NCI-H345 (cell line): ENCODE measurements around the gene GNAQ.
"Not testable (repeated sequence)": the region's sequence is repeated elsewhere in the genome, so short reads cannot be mapped to it uniquely, and the experiment has no call there.

ENCODE experiments used
- DNase-seq: peaks from one replicate; lab custom pipeline; 2025; lab: John Stamatoyannopoulos, UW

The GNAQ gene

DNA sequence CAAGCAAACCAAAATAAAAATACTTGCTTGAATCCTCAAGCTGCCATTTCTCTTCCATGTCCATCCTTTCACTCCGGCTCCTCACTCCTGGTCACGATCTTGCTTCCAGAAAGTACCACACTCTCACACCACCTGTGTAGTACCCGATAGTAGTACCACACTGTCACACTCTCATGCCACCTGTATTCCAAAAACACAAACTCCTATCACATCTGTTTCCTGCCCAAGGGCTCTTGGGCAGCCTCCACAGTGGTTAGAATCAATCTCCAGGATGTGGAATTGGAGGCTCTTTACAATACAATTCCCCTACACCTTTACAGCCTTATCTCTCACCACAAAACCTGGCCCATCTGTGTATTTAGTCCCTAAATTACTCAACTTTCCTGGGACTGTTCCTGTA, 130.6 kb downstream of the GNAQ start:
- DNase-seq = no peak

DNA sequence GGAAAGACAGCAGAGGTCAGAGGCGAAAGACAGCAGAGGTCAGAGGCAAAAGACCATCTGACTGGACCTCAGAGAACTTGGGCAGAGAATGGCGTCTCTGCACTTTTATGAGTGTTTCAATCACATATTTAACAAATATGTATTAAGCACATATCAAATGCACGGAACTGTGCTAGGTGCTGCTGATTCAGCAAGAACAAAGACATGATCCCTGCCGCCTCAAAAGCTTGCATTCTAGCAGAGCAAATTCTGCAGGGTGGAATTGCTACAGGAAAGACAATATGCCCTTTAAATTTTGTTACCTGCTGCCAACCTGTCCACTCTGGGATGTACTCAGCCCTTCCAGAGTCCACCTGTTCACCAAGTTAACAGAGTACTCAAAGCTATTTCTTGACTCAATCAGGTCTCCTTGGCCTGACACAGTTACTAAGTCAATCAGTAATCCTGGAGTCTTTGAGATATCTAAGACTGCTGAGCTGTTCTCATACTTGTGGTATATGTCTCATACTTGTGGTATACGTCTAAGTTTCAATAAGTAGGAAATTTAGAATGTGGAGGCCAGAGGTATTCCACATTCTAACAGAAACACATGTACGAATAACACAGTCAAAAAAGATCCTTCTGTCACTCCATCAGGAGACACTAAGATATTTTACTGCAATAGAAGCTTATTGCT, 131.8 kb downstream of the GNAQ start:
- no peak for DNase-seq

DNA sequence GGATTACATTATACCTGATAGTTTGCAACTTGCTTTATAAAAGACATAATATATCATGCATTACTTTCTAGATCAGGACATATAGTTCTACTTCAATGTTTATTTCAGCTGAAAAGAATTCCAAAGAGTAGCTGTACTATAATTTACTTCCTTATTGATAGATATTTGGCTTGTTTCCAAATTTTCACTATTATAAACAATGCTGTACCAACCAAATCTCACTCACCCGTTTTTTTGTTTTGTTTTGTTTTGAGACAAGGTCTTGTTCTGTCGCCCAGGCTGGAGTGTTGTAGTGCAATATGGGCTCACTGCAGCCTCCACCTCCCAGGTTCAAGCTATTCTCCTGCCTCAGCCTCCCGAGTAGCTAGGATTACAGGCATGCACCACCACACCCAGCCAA, 132.7 kb downstream of the GNAQ start:
- DNase-seq = no peak

DNA sequence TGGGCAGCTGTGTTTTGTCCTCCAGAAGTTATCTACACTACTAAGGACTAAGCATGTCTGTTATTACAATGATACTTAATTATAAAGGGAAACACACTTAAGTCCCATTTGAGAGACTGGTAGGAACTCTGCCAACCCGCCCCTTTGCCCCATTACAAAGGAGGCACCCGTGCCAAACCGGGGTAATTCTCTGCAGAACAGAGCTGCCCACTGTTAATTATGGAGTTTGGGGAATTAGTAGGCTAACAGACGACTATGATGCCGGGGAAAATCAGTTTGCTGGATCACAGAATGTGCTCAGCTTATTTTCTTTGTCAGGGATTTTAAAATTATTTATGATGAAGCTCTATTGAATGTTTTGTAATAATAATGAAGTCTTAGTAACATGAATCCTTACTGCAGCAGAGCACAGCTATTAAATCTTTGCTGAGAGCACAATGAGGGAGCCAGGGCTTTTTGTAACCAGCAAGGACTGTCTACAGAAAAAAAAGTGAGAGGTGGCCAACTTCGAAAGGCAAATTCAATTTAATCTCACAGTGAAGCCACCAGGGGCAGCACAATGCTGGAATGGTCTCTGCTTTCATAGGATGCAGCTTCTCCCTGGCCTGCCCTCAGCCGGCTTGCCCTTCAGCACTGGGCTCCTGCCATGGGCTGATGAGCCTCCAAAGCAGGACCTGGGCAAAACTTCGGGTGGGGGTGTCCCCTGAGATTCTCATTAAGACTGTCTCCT, 134.5 kb downstream of the GNAQ start:
- no peak for DNase-seq

DNA sequence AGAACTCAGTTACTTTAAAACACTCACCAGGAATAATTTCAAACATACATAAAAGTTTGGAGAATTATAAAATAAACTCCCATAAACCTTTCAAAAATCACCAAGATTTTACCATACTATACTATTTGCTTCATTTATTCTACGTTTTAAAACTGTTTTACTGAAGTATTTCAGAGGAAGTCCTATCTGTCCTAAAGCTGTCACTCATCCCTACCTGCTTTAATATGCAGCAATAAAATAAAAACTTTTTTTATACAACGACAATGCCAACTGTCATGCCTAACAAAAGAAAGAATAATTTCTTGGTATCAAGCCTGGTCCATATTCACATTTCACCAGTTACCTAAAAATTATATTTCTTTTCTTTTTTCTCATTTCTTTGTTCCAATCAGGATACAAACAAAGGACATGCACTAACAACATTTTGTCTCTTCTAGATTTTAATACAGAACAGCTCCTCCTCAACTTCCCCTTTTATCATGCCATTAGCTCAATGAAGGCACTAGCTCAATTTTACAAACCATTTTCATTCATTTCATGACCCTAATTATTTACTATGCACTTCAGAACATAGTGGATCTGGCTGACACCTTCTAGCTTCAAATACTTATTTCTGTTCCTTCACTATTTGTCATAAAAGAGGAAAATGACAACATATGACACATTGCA, 135.2 kb downstream of the GNAQ start:
- DNase-seq = no peak

DNA sequence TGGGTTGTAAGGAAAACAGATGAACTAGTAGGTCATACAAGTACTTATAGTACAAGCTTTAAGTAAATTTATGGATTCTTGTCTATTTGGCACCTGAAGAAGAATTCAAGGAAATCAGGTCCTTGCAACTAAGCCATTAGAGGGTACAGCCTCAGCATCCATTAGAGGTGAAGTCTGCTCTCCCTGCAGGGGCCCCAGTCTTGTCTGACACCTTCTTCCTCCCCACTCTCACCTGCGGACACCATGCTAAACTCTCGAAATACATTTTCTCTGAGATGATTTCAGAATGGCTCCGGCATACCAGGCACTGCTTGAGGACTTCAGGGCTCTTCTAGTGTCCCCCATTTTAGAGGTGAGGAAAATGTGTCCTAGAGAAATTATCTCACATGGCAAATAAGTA, 137.9 kb downstream of the GNAQ start:
- DNase-seq = no peak

DNA sequence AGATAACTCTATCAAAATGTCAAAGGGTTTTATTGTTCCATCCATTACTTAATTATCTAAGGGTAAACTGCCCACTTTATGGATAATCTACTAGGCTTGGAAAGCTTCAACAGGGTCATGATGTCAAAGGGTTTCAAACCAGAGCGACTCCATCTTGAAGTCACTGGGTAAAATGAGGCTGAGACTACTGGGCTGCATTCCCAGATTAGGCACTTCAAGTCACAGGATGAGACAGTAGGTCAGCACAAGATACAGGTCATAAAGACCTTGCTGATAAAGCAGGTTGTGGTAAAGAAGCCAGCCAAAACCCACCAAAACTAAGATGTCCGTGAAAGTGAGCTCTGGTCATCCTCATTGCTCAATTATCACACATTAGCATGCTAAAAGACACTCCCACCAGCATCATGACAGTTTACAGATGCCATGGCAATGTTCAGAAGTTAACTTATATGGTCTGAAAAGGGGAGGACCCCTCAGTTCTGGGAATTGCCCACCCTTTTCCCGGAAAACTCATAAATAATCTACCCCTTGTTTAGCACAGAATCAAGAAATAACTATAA, 138.6 kb downstream of the GNAQ start:
- no peak for DNase-seq

DNA sequence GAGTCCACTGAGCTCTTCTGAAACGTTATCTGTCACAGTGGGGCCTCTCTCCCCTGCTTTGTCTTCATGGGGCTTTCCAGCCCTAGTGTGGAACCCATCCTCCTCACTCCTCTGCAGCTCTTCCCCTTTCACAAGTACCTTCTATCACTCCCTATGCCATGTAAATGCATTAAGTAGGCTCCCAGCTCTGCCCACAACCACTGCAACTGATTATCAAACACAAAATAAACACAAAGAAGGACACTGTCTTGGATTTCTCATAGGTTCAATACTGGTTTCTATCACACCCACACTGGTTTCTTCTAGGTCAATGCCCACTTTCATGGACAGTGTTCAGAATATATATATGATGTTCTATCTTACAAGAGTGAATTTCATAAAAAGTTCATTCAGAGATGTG, 139.4 kb downstream of the GNAQ start:
- DNase-seq = no peak

DNA sequence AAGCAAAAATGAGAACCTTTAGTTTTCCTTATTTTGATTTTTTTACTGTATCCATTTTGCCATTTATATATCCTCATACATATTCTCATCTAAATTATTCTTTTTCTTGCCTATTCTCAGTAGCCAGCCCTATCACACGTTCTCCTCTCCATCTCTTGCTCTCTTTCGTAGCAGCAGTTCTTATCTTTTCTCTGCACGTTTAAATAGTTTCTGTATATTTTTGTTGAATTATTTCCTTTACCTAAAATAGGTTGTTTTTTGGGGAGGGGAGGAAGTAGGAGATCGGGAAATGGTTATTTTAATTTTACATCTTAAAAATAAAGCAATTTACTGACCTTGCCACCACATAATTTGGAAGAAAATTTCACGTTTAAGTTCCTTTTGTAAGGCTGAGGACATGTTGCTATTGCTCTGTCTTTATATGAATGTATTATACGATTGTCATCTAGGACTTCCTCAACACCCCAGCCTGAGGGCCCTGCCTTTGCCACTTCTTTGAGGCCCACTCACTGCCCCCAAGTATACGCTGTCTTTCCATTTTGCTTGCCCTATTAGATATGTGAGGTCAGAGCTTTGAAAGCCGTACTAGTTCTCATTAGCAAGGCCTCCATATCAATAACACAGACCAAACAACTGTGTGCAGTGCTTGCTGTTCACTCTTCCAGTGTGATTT, 140.3 kb downstream of the GNAQ start:
- no peak for DNase-seq

DNA sequence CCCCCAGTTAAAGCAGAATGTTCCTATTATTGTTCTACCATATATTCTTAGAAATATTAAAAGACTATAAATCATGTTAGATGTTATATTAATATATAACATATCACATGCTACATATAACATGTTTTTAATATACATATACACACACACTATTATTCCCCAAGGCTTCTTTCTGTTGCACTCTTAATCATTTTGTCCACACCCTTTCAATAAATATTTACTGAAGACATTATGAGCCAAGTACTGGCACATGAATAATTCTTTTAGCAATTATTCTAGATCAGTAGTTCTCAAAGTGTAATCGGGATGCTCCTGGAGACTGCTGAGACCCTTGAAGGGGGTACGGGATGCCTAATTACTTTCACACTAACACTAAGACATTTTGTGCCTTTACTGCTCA, 143.9 kb downstream of the GNAQ start:
- no peak for DNase-seq

DNA sequence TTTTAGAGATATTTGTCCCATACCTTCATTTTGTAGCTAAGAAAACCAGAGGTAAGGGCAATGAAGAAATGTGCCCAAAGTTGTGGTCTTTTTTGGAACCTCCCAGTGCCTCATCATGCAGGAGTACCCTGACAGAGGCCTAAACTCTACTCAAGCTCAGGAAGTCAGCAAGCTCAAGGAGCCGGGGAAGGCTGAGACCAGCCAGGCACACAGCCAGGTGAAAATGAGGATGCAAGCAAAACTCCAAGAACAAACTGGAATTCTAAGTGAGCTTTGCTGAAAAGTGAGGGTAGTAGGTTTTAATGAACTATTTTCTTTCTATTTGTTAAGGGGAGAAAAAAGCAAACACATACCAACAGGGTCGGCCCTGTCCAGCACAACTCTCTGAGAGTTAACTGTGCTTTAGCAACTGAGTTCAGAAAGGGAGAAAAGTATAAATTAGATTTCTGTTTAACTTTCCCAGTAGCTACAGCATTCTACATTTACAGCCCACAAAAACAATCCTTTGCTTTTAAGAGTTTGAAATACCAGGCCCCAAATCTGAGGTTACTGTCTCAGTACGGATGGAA, 146.4 kb downstream of the GNAQ start:
- no peak for DNase-seq

DNA sequence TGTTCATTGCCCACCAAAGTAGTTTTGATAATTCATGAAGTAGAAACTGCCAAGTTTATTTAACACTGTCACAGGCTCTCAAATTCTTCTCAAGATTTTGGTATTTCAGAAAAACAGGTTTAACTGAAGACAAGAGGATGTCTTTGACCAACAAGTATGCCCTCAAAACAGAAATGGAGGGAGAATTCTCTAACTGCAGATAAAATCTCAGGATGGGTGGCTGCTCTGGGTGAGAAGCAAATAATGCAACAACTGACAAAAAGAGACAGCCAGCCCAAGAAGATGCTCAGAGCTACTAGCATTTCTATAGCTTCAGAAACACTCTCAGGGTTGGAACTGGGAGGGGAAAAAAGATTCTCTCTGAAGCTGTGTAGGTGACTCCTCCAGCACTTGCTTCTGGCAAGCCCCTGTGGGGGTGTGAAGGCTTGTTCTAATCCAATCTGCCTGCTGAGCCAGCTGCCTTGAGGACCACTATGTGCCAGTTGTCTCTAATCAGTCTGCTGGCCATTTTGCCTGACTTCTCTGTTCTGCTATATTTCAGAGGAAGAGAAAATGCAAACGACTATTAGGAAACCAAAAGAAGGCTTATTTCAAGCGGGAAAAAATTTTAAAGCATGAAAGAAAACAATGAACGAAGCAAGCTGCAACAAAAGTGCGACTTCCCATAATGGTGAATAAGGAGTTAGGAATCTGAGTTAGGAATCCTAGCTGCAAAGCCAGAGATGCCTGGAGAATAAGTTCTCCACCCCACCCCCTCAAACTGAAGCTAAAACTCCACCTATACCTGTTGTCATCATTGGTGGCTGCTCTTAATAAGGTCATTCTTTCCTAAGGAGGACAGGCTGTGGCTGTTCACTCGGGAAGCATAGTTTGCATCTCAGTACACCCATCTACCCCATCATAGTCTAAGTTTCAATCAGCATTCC, 147.5 kb downstream of the GNAQ start:
- no peak for DNase-seq

DNA sequence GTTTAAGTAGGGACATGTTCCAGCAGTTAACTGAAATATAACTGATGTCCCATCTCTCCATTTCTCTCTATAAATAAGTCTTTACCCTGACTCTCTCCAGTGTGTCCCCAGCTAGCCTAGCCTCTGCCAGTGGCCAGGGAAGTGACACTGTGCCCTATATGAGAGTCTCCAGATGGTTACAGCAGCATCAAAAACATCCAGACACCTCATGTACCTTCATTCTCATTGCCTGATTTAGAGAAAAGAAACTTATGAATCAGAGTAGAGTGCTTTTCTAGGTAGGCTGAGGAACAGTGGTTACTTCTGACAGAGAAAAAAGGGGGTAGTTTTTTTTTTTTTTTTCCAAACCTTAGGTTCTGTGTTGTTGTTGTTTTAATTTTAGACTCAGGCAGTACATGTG, 148.5 kb downstream of the GNAQ start:
- DNase-seq = no peak

DNA sequence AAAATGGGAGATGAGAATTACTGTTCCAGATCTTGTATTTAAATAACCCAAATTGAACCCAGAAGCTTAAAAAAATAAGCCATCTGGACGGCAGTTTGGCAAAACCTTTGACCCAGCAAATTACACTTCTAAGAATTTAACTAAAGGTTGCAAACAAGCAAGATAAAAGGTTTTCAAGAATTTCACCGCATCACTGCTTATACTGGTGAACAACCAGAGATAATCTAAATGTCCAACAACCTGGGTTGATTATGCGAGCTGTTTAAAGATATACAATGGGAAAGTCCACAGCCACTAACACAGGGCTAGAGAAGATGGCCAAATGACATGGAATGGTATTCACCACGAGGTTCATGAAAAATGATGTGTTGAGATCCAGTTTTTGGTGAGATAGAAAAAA, 149.3 kb downstream of the GNAQ start:
- DNase-seq = no peak

DNA sequence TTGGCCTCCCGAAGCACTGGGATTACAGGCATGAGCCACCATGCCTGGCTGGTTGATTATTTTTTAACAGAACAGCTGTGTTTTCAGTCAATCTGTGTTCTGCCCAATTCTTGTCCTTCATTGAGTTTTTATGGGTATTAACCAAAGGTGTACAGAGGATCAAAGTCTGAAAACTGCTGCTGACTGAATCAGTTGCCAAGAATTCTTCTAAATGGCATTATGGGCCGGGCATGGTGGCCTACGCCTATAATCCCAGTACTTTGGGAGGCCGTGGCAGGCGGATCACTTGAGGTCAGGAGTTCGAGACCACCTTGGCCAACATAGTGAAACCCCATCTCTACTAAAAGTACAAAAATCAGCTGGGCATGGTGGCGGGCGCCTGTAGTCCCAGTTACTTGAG, 150.0 kb downstream of the GNAQ start:
- DNase-seq = not testable (repeated sequence)

DNA sequence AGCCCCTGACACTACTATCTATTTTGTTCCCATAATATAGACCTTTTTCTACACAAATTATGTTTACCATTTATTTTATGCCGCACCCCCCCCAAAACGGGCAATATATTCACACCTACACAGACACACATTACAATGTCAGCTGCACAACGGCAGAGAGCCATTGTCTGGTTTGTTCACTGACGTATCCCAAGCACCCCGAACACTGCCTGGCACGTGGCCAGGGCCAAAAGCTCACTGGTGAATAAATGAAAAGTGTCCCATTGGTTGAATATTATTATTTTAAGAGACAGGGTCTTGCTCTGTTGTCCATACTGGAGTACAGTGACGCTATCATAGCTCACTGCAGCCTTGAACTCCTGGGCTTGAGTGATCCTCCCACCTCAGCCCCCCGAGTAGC, 150.5 kb downstream of the GNAQ start:
- no peak for DNase-seq

DNA sequence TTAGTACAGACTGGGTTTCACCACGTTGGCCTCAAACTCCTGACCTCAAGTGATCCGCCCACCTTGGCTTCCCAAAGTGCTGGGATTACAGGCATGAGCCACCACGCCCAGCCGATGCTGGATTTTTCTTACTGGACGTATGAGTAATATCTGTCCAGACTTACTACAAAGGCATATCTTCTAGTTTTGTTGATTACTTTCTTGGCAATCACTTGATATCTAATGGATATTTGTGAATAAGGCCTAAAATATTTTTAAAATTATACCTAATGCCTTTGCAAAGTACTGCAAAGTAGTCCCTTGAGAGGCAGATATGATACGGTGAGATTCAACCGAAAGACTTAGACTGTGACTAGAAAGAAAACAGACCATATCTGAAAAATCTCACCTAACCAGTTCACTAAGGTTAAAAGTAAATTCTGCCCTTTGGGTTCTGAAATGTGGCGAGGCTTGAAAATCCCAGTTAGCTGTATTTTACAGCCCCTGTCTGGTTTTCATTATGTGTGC, 152.1 kb downstream of the GNAQ start:
- DNase-seq = no peak

DNA sequence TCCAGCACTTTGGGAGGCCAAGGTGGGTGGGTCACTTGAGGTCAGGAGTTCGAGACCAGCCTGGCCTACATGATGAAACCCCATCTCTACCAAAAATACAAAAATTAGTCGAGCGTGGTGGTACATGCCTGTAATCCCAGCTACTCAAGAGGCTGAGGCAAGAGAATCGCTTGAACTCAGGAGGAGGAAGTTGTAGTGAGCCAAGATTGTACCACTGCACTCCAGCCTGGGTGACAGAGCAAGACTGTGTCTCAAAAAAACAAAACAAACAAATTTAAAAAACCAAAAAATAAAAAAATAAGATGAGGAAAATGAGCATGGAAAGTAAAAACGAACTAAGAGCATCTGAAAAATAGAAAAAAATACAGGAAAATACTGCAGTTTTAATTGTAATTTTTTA, 152.8 kb downstream of the GNAQ start:
- not testable (repeated sequence) for DNase-seq

DNA sequence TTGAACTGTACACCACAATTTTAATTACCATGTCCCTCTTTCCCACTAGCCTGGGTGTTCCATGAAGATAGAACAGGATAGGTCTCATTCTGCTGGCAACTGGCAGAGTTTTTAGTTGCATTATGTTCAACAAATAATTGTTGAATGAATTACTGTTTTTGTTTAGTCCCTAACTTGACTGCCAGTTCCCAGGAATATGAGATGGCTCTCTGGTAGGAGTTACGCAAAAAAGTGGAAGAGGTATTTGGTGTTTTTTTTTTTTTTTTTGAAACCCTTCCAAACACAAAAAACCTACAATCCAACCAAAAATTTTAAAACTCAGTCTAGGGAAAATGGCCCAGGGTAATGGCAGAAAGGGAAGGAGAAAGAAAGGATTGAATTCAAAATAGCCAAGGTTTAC, 153.6 kb downstream of the GNAQ start:
- no peak for DNase-seq

DNA sequence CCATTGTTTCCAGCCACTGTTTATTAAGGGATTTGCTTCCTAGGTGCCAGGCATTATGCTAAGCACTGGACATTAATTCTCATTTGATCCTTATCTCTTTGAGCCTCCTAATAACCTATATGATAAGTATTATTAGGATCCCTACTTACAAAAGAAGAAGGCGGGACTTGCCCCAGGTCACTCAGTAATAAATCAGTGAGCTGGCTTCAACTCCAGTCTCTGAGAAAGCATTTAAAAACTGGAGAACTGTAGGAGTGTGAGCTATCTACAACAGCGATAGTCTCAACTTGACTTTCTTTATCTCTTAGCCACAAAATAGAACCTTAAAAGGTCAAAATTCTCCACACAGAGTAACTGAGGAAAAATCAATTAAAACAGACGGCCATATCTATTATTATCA, 155.0 kb downstream of the GNAQ start:
- no peak for DNase-seq

DNA sequence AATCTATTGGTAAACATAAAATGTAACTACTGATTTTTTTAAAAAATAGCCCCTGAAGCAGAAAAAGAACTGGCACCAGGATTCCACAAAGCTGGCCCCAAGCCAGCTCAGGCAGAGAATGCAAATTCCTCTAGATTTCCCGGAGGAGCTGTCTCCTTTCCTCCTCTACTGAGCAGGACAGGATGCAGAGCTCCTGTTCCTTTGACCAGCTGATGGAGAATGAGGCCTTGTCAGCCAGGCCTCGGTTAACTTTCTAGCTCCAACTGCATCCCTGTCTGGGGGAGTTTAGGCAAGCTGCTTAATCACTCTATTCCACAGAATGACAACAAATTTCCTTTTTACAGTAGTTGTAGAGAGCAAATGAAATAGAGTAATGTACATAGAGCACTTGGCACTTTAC, 155.5 kb downstream of the GNAQ start:
- no peak for DNase-seq
